HepG2 (cell line): ENCODE data around the gene CKAP5. TPM values are rescaled to one million over a fixed set of nuclear protein-coding genes. Genes with fewer than 3 reads are reported as not detected.

ENCODE experiments used
- EP300 ChIP-seq, 3 experiments: sonication (generic) in 1 of 3; formaldehyde crosslinking in 1 of 3; IDR thresholded peaks; 2 replicates each; pipeline versions ENCODE4 v1.5.1 to v1.6.1; 2011 to 2020; ENCODE audit warnings: low read depth in 2 of 3, low read length in 2 of 3, borderline replicate concordance in 1 of 3, improper control_type of control experiment in 1 of 3, mild to moderate bottlenecking in 1 of 3, missing genetic modification reagents in 1 of 3, moderate library complexity in 1 of 3
- KDM3A ChIP-seq: IDR thresholded peaks from 2 replicates; pipeline ENCODE4 v1.6.1; 2018; ENCODE audit warnings: low read depth, missing compliant biosample characterization
- KLF6 ChIP-seq: IDR thresholded peaks from 2 replicates; pipeline ENCODE4 v1.8.0; 2016; ENCODE audit warnings: missing biosample characterization, missing genetic modification reagents
- MXI1 ChIP-seq: IDR thresholded peaks from 3 replicates; pipeline ENCODE4 v1.6.1; 2012; ENCODE audit warnings: low read depth, low read length, inconsistent platforms, borderline replicate concordance
- PAWR ChIP-seq: sonication (generic); formaldehyde crosslinking; IDR thresholded peaks from 2 replicates; pipeline ENCODE4 v1.4.0; 2020; ENCODE audit warnings: missing genetic modification reagents, mild to moderate bottlenecking, borderline replicate concordance
- PAX8 ChIP-seq: sonication (generic); formaldehyde crosslinking; IDR thresholded peaks from 2 replicates; pipeline ENCODE4 v1.8.0; 2022; ENCODE audit warnings: mild to moderate bottlenecking, missing genetic modification reagents, borderline replicate concordance
- POGZ ChIP-seq: sonication (generic); formaldehyde crosslinking; IDR thresholded peaks from 2 replicates; pipeline ENCODE4 v1.4.0; 2020; ENCODE audit warnings: mild to moderate bottlenecking, missing genetic modification reagents
- PRDM15 ChIP-seq: sonication (generic); formaldehyde crosslinking; IDR thresholded peaks from 2 replicates; pipeline ENCODE4 v1.4.0; 2020; ENCODE audit warnings: missing genetic modification reagents
- TFDP2 ChIP-seq: sonication (generic); formaldehyde crosslinking; IDR thresholded peaks from 2 replicates; pipeline ENCODE4 v1.4.0; 2020; ENCODE audit warnings: missing genetic modification reagents
- ZBTB1 ChIP-seq: sonication (generic); formaldehyde crosslinking; IDR thresholded peaks from 2 replicates; pipeline ENCODE4 v1.4.0; 2020; ENCODE audit warnings: missing genetic modification reagents, borderline replicate concordance
- ZC3H13 ChIP-seq: sonication (generic); formaldehyde crosslinking; IDR thresholded peaks from 2 replicates; pipeline ENCODE4 v1.8.1; 2023; ENCODE audit warnings: mild to moderate bottlenecking, missing genetic modification reagents, moderate library complexity
- ZNF34 ChIP-seq: sonication (generic); formaldehyde crosslinking; IDR thresholded peaks from 2 replicates; pipeline ENCODE4 v1.4.0; 2020; ENCODE audit warnings: mild to moderate bottlenecking, missing genetic modification reagents, borderline replicate concordance
- ZNF597 ChIP-seq: sonication (generic); formaldehyde crosslinking; IDR thresholded peaks from 2 replicates; pipeline ENCODE4 v1.5.0; 2020; ENCODE audit warnings: missing genetic modification reagents
- polyA plus RNA-seq, 8 experiments: library from polyadenylated mRNA; depleted of rRNA in 3 of 8; stranded (reverse) in 7 of 8; unstranded in 1 of 8; fragments of >200 nt; fragmentation: Illumina TruSeq in 4 of 8; extraction: Trizol in 4 of 8; gene quantifications; 2 replicates each; pipeline versions ENCODE4 v1.2.1 to v1.2.3, GENCODE V29; 2011 to 2016; ENCODE audit warnings: low read depth in 4 of 8, missing spikeins in 1 of 8, mixed read lengths in 1 of 8; ENCODE audit not compliant: insufficient read depth in 1 of 8
- total RNA-seq, 5 experiments: library from RNA; depleted of rRNA; stranded (reverse); fragments of >200 nt; fragmentation: Illumina TruSeq; extraction: Trizol; gene quantifications; 2 replicates each; pipeline ENCODE4 v1.2.3, GENCODE V29; 2016; ENCODE audit warnings: low read depth in 1 of 5
- TF ChIP-seq, protein P1 (sequence below): sonication (generic); formaldehyde crosslinking; IDR thresholded peaks from 2 replicates; pipeline ENCODE4 v1.4.0; 2020; ENCODE audit warnings: missing genetic modification reagents
- TF ChIP-seq, protein P2 (sequence below): sonication (generic); formaldehyde crosslinking; IDR thresholded peaks from 2 replicates; pipeline ENCODE4 v1.8.0; 2022; ENCODE audit warnings: mild to moderate bottlenecking, missing genetic modification reagents; ENCODE audit not compliant: insufficient replicate concordance
- TF ChIP-seq, protein P3 (sequence below): sonication (generic); IDR thresholded peaks from 2 replicates; pipeline ENCODE4 v1.6.1; 2016; ENCODE audit warnings: low read depth, borderline replicate concordance

CKAP5 gene
- total and polyA plus RNA-seq, 2 of the 13 experiments (the other 11 are each of a cell fraction or from before 2014, with no cell fraction given) = 79.2 to 103 TPM

- TF ChIP-seq, protein P1, sequence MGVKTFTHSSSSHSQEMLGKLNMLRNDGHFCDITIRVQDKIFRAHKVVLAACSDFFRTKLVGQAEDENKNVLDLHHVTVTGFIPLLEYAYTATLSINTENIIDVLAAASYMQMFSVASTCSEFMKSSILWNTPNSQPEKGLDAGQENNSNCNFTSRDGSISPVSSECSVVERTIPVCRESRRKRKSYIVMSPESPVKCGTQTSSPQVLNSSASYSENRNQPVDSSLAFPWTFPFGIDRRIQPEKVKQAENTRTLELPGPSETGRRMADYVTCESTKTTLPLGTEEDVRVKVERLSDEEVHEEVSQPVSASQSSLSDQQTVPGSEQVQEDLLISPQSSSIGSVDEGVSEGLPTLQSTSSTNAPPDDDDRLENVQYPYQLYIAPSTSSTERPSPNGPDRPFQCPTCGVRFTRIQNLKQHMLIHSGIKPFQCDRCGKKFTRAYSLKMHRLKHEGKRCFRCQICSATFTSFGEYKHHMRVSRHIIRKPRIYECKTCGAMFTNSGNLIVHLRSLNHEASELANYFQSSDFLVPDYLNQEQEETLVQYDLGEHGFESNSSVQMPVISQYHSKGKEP (CRISPR knock-in tag) = 0 out of 2 replicates have a peak, but pooled peaks have one; percentile 54
- TF ChIP-seq PRDM15 (peak; percentile 67; the same call in 1 of the 2 replicates), PAX8 (CRISPR knock-in tag) (0 out of 2 replicates have a peak, but pooled peaks have one; percentile 46), ZBTB1 (CRISPR knock-in tag) (no peak; the same call in 1 of the 2 replicates), TFDP2 (CRISPR knock-in tag) (peak; percentile 64), EP300 (IDR thresholded peaks at IDR 0.05; ENCODE audit: low read depth in 2 of 2, low read length in 2 of 2) (peak in 1 of 2 experiments; percentile 37; a peak in 2 of 4 replicates), EP300 (CRISPR knock-in tag; IDR thresholded peaks at IDR 0.05; ENCODE audit: borderline replicate concordance) (no peak), PAWR (CRISPR knock-in tag) (no peak), KLF6 (peak; percentile 80; the same call in 1 of the 2 replicates), ZC3H13 (CRISPR knock-in tag) (peak; percentile 91; the same call in 1 of the 2 replicates), POGZ (CRISPR knock-in tag) (peak; percentile 56; the same call in 1 of the 2 replicates), KDM3A (peak; percentile 57; the same call in 1 of the 2 replicates), MXI1 (peak; percentile 98; the same call in 2 of the 3 replicates), ZNF597 (CRISPR knock-in tag) (no peak), ZNF34 (CRISPR knock-in tag) (peak; percentile 85; the same call in 1 of the 2 replicates)
- TF ChIP-seq, protein P2, sequence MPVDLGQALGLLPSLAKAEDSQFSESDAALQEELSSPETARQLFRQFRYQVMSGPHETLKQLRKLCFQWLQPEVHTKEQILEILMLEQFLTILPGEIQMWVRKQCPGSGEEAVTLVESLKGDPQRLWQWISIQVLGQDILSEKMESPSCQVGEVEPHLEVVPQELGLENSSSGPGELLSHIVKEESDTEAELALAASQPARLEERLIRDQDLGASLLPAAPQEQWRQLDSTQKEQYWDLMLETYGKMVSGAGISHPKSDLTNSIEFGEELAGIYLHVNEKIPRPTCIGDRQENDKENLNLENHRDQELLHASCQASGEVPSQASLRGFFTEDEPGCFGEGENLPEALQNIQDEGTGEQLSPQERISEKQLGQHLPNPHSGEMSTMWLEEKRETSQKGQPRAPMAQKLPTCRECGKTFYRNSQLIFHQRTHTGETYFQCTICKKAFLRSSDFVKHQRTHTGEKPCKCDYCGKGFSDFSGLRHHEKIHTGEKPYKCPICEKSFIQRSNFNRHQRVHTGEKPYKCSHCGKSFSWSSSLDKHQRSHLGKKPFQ (CRISPR knock-in tag) = peak; percentile 23
- TF ChIP-seq, protein P3, sequence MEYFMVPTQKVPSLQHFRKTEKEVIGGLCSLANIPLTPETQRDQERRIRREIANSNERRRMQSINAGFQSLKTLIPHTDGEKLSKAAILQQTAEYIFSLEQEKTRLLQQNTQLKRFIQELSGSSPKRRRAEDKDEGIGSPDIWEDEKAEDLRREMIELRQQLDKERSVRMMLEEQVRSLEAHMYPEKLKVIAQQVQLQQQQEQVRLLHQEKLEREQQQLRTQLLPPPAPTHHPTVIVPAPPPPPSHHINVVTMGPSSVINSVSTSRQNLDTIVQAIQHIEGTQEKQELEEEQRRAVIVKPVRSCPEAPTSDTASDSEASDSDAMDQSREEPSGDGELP = peak; percentile 67; the same call in 1 of the 2 replicates
These were observed 145.6 kb downstream of the CKAP5 start, which contains the start of the genes ARHGAP1 and ZNF408 (continued) for GRCh38 chr11:46700241-46701077.
